Mononuclear cell (primary cell): Measurements from ENCODE around the gene ZNF236. TPM values are rescaled to one million over a fixed set of nuclear protein-coding genes. Genes with fewer than 3 reads are reported as not detected.
A peak's percentile ranks its signal among the peaks of the same experiment; 100 is the strongest.

ENCODE experiments used
- H3K27me3 ChIP-seq: 2 replicates; pipeline ENCODE4 v1.6.0; 2011; ENCODE audit warnings: low read length, control low read depth; ENCODE audit not compliant: insufficient read depth
- H3K4me1 ChIP-seq: 2 replicates; pipeline ENCODE4 v1.5.1; 2011; ENCODE audit warnings: mild to moderate bottlenecking, low read length, control low read depth; ENCODE audit not compliant: insufficient read depth
- H3K4me3 ChIP-seq: 2 replicates; pipeline ENCODE4 v1.5.1; 2011; ENCODE audit warnings: mild to moderate bottlenecking, low read length, moderate library complexity
- H3K9me3 ChIP-seq: 2 replicates; pipeline ENCODE4 v1.5.1; 2011; ENCODE audit warnings: low read depth, mild to moderate bottlenecking, control low read depth, low read length
- total RNA-seq: library from RNA; depleted of rRNA; stranded (reverse); fragments of >200 nt; gene quantifications from one replicate; pipeline ENCODE4 v1.2.3, GENCODE V29; 2012

Gene ZNF236
- total RNA-seq, 1 donor = 21.4 TPM

DNA sequence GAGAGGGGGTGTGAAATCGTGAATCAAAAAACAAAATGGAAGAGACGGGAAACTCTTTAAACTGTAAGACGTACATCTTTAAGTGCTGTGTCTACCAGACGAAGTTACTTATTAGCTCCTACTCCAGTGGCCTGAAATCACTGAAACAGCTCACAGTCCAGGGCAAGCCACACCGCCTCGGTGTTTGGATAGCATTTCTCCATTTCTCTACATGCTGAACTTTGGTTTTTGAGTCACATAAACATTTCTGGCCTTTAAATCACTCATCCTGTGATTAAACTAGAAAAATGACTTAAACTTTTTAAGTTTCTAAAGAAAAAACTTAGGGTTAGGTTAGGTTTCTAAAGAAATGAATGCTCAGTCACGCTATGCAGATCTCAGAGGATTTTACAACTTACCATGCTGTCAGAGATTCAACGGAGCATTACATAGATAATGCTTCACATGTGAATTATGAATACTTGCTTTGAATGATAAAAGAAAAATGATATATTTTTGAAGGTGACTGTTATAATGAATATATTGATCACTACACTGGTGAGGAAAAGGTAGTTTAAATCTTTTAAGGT, 171.8 kb downstream of the ZNF236 start:
- no peak overlapping the region for H3K4me3 ChIP-seq

DNA sequence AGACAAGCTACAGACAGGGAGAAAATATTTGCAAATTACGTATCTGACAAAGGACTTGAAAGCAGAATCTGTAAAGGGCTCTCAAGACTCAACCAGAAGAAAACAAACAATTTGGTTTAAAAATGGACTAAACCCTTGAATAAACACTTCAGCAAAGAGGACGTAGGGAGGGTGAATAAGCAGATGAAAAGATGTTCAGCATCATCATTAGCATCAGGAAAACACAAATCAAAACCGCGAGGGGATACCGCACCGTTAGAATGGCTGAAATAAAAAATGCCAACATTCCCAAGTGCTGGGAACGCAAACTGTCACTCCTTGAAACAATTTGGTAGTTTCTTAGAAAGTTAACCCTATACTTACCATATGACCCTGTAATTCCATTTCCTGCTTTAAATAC, 173.5 kb downstream of the ZNF236 start:
- Histone ChIP-seq H3K27me3 (no peaks in the 10 kb centered on the region), H3K9me3 (no peaks in the 10 kb centered on the region), H3K4me3 (no peak overlapping the region), H3K4me1 (peaks cover 7% of the 10 kb centered on the region)

More for the DNA sequence above, 171.8 kb downstream of the ZNF236 start:
- Histone ChIP-seq H3K4me1 (no peaks in the 10 kb centered on the region), H3K9me3 (no peaks in the 10 kb centered on the region), H3K27me3 (no peaks in the 10 kb centered on the region)

DNA sequence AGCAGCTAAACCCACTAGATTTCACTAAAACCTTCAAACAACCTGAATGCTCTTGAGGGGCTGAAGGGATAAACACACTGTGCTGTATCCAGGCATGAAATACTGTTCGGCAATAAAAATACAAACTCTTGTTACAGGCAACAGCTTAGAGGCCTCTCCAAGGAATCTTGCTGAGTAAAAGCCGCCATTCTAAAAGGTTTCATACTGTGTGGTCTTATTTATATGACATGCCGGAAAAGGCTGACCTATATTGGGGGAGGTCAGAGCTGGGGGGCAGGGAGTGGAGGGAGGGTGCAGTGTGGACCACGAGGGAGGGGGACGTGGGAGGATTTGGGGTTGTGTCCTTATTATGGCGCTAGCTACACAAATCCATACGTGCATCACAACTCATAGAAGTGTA, 174.1 kb downstream of the ZNF236 start:
- Histone ChIP-seq H3K27me3 (no peaks in the 10 kb centered on the region), H3K4me3 (no peak overlapping the region), H3K4me1 (peaks cover 7% of the 10 kb centered on the region), H3K9me3 (no peaks in the 10 kb centered on the region)

DNA sequence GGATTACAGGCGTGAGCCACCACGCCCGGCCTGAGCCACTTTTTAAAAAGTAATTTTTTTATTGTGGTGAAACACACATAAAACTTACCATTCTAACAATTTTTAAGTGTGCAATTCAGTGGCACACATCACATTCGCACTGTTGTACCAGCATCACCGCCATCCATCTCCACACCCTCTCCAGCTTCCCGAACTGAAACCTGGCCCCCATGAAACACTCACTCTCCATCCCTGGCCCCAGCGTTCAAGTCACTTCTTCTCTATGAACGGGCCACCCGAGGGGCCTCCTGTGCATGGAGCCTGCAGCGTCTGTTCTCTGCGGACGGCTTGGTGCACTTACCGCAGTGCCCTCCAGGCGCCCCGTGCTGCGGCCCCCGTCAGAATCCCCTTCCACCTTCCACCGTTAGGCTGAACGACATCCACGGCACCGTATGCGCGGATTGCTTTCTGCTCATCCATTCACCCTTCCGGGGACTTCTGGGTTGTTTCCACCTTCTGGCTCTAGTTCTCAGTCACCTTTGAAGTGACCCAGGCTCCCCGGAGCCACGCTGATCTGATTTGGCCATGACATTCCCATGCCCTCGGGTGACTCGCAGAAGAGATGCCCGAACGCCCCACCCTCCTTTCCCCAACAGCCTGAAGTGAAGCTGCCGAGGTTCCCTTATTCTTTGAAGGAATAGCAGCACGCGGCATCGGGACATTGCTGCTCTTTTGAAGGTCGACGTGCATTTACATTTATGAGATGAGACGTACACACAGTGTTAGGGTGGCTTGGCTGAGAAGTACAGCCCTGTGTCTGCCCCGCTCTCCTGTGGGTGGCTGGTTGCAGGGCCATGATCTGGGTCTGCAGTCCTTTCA, 175.8 kb downstream of the ZNF236 start:
- Histone ChIP-seq H3K27me3 (no peaks in the 10 kb centered on the region), H3K4me1 (peaks cover 7% of the 10 kb centered on the region), H3K4me3 (no peak overlapping the region), H3K9me3 (no peaks in the 10 kb centered on the region)

DNA sequence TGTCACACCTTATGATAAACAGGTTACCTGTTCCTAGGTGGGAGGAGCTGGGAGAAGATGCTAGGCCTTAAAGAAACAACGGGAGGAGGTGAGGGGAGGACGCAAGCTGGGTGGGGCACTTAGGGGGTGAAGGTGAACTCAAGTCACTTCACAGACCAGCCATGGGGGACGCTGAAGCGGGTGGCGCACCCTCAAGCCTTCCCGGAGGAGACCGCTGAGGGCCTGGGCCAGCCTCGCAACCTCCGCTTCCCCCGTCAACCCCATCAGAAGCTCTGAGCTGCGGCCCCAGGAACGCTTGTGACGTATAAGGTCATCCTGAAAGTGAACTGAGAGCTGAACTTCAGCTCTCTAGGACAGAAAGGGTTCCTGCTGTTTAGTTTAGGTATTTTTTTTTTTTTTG, 176.7 kb downstream of the ZNF236 start:
- peaks cover 13% of the 10 kb centered on the region for H3K4me1 ChIP-seq
- H3K27me3 ChIP-seq = no peaks in the 10 kb centered on the region
- H3K4me3 ChIP-seq = no peak overlapping the region
- H3K9me3 ChIP-seq = no peaks in the 10 kb centered on the region

DNA sequence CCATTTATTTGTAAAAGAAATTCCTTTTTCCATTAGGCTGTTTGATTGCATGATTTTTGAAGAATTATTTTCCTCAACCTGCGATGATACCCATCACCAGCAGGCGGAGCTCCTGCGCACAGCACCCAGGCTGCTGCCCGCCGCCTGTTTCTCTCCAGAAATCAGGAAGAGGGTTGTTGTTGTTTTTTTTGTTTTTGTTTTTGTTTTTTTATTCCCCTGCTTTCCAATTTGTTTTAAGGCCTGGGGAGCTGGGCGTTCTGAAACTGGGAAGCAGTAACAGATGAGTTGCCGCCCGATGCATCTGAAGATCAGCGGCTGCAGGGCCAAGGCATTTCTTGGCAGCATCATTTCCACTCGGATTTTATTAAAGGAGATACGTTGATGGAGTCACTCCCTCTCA, 178.2 kb downstream of the ZNF236 start:
- peaks cover 27% of the 10 kb centered on the region for H3K4me1 ChIP-seq
- no peak overlapping the region for H3K4me3 ChIP-seq
- no peaks in the 10 kb centered on the region for H3K27me3 ChIP-seq
- H3K9me3 ChIP-seq = no peaks in the 10 kb centered on the region

DNA sequence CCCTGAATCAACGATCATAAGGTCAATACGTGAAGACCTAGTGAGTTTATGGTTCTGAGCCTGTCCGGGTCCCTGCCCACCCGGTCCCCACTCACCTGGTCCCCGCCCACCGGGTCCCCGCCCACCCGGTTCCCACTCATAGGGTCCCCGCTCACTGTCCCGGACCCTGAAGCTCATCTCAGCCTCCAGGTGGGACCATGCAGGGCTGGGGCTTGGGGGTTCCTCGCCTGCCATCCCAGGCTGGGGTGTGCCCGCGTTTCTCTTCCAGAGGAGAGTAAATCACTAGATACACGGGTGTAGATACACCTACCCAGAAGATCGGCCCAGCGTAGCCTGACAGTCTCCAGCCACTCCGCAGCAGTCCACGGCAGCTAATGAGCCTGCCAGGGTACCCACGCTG, 178.7 kb downstream of the ZNF236 start:
- Histone ChIP-seq H3K4me1 (peaks cover 33% of the 10 kb centered on the region), H3K9me3 (no peaks in the 10 kb centered on the region), H3K4me3 (no peak overlapping the region), H3K27me3 (no peaks in the 10 kb centered on the region)

DNA sequence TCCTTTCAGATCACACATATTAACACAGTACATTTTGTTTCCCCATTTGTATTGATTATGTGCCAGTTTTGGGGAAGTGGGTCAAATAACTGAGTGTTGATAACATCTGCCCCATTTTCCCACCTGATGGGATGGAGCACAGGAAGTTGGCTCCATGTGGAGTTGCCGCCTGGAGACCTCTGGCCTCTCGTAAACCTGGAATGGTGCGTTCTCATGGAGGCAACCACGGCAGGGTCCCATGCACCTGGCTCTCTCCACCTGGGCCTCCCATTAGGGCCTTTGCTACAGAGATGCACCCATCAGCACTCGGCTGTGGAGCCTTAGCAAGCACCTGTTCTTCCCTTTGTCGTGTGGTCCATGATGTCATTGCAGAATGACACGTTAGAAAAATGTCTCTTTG, 179.6 kb downstream of the ZNF236 start:
- H3K9me3 ChIP-seq = no peaks in the 10 kb centered on the region
- H3K4me3 ChIP-seq = no peak overlapping the region
- peaks cover 42% of the 10 kb centered on the region for H3K4me1 ChIP-seq
- no peaks in the 10 kb centered on the region for H3K27me3 ChIP-seq

DNA sequence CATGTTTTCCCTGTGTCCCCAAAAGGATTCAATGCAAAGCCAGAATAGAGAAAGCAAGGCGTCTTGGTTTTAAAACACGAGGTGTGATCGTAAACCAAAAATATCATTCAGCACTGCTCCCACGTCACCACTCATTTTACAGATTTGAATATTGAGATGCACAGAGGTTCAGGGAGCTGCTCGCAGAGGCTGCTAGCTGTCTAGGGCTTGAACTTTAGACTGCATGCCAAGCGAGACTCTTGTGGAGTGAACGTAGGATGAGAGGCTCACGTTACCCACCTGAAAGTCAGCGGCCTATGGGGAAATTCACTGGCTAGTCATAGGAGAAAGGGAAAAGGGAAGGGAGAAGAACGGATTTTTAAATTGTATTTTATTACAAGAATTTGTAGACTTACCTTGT, 180.1 kb downstream of the ZNF236 start:
- Histone ChIP-seq H3K27me3 (no peaks in the 10 kb centered on the region), H3K4me1 (peaks cover 47% of the 10 kb centered on the region), H3K4me3 (no peak overlapping the region), H3K9me3 (no peaks in the 10 kb centered on the region)

DNA sequence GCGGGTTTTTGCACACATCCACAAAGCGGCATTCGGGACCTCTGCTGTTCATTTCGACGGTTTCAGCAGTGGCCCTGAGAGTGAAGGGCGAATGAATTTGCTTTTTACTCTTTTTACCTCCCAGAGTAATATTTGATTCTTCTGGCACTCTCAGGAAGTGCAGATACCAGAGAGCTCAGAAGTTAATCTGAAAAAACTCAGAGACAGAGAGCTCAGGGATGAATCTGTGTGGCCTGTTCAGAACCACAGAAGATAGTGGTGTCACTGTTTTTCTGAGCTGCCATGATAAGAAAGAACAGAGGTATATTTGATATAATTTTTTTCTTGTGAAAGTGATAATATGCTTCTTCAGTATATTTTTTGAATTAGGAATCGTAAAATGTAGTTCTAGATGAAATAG, 181.0 kb downstream of the ZNF236 start:
- Histone ChIP-seq H3K27me3 (no peaks in the 10 kb centered on the region), H3K4me3 (no peak overlapping the region), H3K4me1 (peaks cover 50% of the 10 kb centered on the region), H3K9me3 (no peaks in the 10 kb centered on the region)

DNA sequence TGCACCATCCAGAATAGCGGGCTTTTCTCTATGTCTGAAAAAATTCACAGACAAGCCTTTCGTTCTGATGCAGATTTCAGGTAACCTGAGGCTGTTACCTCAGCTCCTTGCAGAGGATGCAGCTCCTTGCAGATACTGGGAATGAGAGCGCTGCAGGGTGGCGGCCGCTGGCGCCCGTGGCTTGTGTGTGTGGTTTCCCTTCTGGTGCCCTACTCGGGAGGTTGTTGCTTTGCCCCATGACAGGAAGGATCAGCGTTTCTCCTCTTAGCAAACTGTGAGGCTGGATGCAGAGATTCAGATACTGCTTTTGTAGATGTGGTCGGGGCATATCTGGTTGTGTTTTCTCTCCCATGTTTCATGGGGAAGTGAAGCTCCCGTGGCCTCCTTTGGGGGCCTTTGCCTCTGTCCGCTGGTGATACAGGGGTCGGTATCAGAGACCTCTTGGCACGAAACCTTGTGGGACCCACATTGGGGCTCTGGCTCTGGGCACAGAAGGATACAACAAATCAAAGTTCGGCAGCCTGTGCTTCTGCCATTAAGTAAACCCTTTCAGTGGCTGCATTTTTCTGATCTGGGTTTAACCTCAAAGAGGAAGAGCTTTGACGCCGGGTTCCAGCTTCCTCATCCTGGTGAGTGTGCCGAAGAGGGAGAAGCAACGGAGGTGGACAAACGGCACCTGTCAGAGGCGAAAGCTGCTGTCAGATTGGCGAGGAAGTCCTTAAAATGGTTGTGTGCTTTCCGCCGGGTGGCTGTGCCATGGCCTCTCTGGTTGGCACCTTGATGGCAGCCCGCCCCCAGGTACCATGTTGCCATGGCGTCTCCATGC, 182.4 kb downstream of the ZNF236 start:
- H3K4me3 ChIP-seq = peak overlapping the region; percentile 11
- H3K9me3 ChIP-seq = no peaks in the 10 kb centered on the region
- no peaks in the 10 kb centered on the region for H3K27me3 ChIP-seq
- H3K4me1 ChIP-seq = peaks cover 50% of the 10 kb centered on the region

DNA sequence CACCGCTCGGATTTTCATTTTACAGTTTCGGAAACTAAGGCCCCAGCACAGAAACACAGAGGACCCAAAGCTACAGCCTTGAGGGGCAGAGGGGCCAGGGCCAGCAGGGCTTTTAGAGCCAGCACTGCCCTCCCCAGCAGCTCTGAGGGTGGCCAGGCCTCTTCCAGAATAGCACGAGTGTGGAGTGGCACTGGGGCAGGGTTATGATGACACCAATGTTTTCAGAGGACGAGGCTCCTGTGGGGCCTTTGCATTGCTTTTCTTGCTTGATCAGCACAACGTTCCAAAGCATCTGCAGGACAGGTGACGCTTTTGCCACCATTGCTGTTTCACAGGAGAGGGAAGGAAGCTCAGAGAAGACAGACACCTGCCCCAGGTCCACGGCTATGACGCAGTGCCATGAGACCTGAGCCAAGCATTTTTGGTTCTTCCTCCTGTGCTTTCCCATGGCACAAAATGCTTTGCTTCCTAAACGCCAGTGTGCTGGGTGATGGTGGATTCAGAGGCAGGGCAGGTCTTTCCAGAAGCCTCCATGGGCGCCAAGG, 183.4 kb downstream of the ZNF236 start:
- no peak overlapping the region for H3K4me3 ChIP-seq
- peaks cover 43% of the 10 kb centered on the region for H3K4me1 ChIP-seq
- no peaks in the 10 kb centered on the region for H3K9me3 ChIP-seq
- no peaks in the 10 kb centered on the region for H3K27me3 ChIP-seq

DNA sequence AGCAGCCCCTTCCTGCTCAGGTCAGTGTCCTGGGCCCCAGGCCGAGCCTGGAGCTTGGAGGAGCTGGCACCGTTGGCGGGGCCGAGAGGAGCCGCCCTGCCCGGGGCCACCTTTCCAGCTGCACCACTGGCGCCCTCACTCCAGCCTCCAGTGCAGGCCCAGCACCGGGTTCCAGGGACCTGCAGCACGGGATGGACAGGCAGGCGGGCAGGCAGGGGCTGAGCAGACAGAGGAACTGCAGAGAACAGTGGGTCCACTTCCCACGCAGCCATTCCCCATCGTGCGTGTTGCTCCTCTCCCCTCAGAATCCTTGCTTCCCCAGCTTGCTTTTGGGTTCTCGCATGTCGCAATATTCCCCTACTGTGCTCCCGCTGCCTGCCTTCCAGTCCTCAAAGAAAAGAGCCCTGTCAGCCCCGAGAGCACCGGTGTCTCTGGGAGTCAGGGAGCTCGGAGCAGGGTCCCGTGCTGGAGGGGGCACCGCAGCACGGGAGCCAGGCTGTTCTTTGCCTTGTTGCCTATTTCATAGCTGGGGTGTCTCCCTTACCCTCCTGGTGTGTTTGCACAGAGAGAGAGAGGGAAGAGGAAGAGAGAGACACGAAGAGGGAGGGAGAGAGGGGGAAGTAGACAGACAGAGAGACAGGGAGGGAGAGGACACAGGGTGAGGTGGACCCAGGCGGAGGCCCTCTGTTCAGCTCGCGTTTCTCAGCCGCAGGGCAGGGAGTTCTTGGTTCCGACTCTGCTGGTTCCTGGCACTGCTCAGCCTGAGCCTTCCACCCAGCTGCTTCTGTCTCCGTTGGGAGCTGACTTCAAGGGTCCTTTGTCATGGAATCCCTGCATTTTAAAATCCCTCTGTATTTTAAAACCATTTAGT, 184.2 kb downstream of the ZNF236 start:
- peaks cover 42% of the 10 kb centered on the region for H3K4me1 ChIP-seq
- H3K27me3 ChIP-seq = no peaks in the 10 kb centered on the region
- H3K9me3 ChIP-seq = no peaks in the 10 kb centered on the region
- no peak overlapping the region for H3K4me3 ChIP-seq

DNA sequence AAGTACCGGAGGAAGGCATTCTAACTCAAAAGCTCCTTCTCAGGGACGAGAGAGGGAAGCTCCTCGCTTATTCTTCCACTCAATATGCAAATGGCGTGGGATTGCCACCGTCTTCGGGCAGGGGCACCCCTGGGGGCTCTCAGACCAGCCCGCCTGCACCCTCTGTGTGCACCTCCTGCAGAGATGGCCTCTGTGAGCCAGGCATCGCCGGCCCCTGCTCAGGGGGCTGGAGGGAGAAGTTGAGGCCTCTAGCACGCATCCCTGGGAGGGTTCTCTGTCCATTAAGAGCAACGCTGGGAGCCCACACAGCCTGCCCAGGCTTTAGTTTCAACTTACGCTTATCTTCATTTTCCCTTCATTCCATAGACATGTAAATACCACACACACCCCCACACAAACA, 184.9 kb downstream of the ZNF236 start:
- H3K9me3 ChIP-seq = no peaks in the 10 kb centered on the region
- no peak overlapping the region for H3K4me3 ChIP-seq
- peaks cover 45% of the 10 kb centered on the region for H3K4me1 ChIP-seq
- H3K27me3 ChIP-seq = no peaks in the 10 kb centered on the region
